Skeletal muscle satellite cell (primary cell): Measurements from ENCODE around the gene NLGN4X.

ENCODE experiments used
- H3K27me3 ChIP-seq: 2 replicates; pipeline ENCODE4 v1.7.0; 2013; ENCODE audit warnings: low read length; ENCODE audit not compliant: control insufficient read depth, insufficient read depth
- H3K36me3 ChIP-seq: 2 replicates; pipeline ENCODE4 v1.7.0; 2013; ENCODE audit warnings: mild to moderate bottlenecking, control low read depth, low read length; ENCODE audit not compliant: insufficient read depth
- H3K4me1 ChIP-seq: 2 replicates; pipeline ENCODE4 v1.7.0; 2013; ENCODE audit warnings: low read length; ENCODE audit not compliant: control insufficient read depth, insufficient read depth
- H3K4me2 ChIP-seq: 2 replicates; pipeline ENCODE4 v1.7.0; 2013; ENCODE audit warnings: mild to moderate bottlenecking, low read length
- H3K4me3 ChIP-seq: 2 replicates; pipeline ENCODE4 v1.7.0; 2013; ENCODE audit warnings: low read length
- H3K9ac ChIP-seq: 2 replicates; pipeline ENCODE4 v1.7.0; 2013; ENCODE audit warnings: mild to moderate bottlenecking, low read depth, low read length, moderate library complexity
- H3K9me3 ChIP-seq: replicated peaks from 2 replicates; pipeline ENCODE4 v1.7.0; 2013; ENCODE audit warnings: mild to moderate bottlenecking, control low read depth, low read length

Gene NLGN4X

GRCh38 chrX:6049132-6049531 is 179.5 kb downstream of the NLGN4X start:
- H3K4me2 ChIP-seq = no peak overlapping the region
- no peaks in the 10 kb centered on the region for H3K27me3 ChIP-seq
- no peaks in the 10 kb centered on the region for H3K9me3 ChIP-seq
- peaks cover 6% of the 10 kb centered on the region for H3K4me1 ChIP-seq
- H3K4me3 ChIP-seq = no peak overlapping the region
- no peak overlapping the region for H3K9ac ChIP-seq
- H3K36me3 ChIP-seq = no peaks in the 10 kb centered on the region

GRCh38 chrX:6041630-6042029 is 187.0 kb downstream of the NLGN4X start:
- no peaks in the 10 kb centered on the region for H3K9me3 ChIP-seq
- H3K4me3 ChIP-seq = no peak overlapping the region
- H3K27me3 ChIP-seq = no peaks in the 10 kb centered on the region
- no peaks in the 10 kb centered on the region for H3K4me1 ChIP-seq
- H3K4me2 ChIP-seq = no peak overlapping the region
- no peaks in the 10 kb centered on the region for H3K36me3 ChIP-seq
- H3K9ac ChIP-seq = no peak overlapping the region

DNA sequence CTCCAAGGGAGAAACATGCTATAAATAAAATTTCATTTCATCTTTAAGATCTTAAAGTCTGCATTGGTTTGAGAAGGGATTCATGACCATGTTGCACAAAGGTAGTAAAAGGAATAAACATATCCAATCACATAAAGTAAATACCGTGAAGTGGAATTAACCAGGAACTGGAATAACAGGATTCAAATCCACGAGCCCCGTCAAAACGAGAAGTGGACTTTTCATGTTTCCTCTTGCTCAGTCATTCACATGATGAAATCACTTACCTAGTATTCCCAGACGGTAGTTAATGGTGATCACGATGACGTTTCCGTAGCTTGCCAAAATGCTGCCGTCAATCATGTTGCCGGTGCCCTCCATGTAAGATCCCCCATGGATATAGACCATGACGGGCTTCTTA is 199.7 kb downstream of the NLGN4X start:
- H3K9me3 ChIP-seq = no peaks in the 10 kb centered on the region
- no peak overlapping the region for H3K9ac ChIP-seq
- peaks cover 1% of the 10 kb centered on the region for H3K4me1 ChIP-seq
- no peaks in the 10 kb centered on the region for H3K36me3 ChIP-seq
- H3K27me3 ChIP-seq = no peaks in the 10 kb centered on the region
- no peak overlapping the region for H3K4me3 ChIP-seq
- no peak overlapping the region for H3K4me2 ChIP-seq

- H3K27me3 ChIP-seq = no peaks in the 10 kb centered on the region
- no peak overlapping the region for H3K9ac ChIP-seq
- no peak overlapping the region for H3K4me2 ChIP-seq
- no peaks in the 10 kb centered on the region for H3K36me3 ChIP-seq
- H3K4me1 ChIP-seq = peaks cover 3% of the 10 kb centered on the region
- no peak overlapping the region for H3K4me3 ChIP-seq
- no peaks in the 10 kb centered on the region for H3K9me3 ChIP-seq
Measured at GRCh38 chrX:6026980-6027379, 201.7 kb downstream of the NLGN4X start.

DNA sequence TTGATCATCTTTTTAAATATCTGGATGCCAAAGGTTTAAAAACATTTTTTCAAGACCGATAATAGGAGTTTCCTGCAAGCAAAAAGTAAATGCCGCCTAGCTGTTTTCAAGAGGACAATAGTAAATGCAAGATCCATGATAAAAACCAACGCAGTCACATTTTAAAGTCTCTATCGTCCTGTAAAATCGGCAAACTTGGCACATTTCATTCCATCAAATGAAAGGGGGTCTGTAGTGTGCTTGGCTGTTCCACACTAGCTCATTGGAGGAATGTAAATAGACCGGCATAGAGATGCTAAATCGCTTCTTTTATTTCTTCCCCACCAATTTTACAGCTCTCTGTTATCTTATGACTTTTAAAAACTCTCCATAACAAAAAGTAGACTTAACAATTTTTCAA is 202.2 kb downstream of the NLGN4X start:
- Histone ChIP-seq H3K4me3 (no peak overlapping the region), H3K9me3 (no peaks in the 10 kb centered on the region), H3K9ac (no peak overlapping the region), H3K27me3 (no peaks in the 10 kb centered on the region), H3K4me2 (no peak overlapping the region), H3K36me3 (no peaks in the 10 kb centered on the region), H3K4me1 (peaks cover 3% of the 10 kb centered on the region)

- no peak overlapping the region for H3K9ac ChIP-seq
- H3K27me3 ChIP-seq = no peaks in the 10 kb centered on the region
Measured at GRCh38 chrX:6024204-6024603, 204.5 kb downstream of the NLGN4X start.

DNA sequence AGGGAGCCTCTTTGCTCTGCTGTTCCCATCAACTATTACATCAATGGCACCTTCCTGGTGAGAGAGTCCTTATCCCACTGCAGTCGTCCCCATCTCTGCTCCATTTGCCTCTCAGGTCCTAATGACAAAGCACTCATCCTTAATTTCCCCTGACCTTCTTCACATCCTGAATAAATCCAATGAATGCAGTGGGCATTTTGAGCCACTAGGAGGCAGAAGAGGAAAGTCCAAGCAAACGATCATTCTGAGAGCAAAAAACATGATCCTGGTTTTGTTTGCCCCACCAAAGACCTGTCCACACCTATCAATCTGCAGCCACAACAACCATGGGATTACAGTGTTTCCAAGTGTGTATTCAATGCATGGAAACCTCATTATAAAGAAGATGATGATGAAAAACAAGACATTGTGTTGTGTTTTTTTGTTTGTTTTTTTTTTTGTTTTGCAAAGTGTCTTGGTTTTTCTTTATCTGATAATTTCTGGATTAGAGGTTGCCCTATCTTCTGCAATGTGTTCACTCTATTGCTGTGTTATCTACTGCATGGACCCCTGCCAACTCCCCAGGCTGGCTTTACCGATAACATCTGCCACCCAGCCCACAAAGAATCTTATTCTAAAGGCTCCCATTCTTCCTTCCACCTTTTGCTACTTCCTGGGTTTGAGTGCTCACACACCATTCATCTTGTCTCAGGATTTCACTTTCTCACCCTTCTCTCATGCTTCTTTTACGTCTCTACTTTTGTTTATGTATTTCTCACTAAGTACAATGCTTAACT is 207.2 kb downstream of the NLGN4X start:
- Histone ChIP-seq H3K27me3 (no peaks in the 10 kb centered on the region), H3K4me2 (no peak overlapping the region), H3K9me3 (no peaks in the 10 kb centered on the region), H3K4me1 (peaks cover 3% of the 10 kb centered on the region), H3K4me3 (no peak overlapping the region), H3K36me3 (no peaks in the 10 kb centered on the region), H3K9ac (no peak overlapping the region)

More at GRCh38 chrX:6024204-6024603, 204.5 kb downstream of the NLGN4X start:
- Histone ChIP-seq H3K36me3 (no peaks in the 10 kb centered on the region), H3K9me3 (no peaks in the 10 kb centered on the region), H3K4me1 (peaks cover 3% of the 10 kb centered on the region), H3K4me2 (no peak overlapping the region), H3K4me3 (no peak overlapping the region)

DNA sequence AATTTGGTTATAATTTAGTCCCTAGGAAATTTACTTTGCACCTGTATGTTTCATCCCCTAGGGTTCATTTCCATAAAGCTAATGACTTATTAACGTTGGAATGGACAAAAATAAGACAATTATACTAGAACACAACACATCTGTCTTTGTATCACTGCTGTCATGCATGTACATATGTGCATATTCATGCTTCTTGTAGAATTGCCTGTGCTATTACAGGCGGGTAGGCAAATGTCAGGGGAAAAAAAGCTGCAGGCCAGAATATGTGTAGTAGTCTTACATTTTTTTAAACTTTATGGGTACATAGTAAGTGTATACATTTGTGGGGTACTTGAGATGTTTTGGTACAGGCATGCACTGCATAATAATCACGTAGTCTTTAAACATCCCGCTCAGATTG is 209.6 kb downstream of the NLGN4X start:
- Histone ChIP-seq H3K4me1 (peaks cover 2% of the 10 kb centered on the region), H3K9me3 (no peaks in the 10 kb centered on the region), H3K9ac (no peak overlapping the region), H3K4me2 (no peak overlapping the region), H3K36me3 (no peaks in the 10 kb centered on the region), H3K27me3 (no peaks in the 10 kb centered on the region), H3K4me3 (no peak overlapping the region)

DNA sequence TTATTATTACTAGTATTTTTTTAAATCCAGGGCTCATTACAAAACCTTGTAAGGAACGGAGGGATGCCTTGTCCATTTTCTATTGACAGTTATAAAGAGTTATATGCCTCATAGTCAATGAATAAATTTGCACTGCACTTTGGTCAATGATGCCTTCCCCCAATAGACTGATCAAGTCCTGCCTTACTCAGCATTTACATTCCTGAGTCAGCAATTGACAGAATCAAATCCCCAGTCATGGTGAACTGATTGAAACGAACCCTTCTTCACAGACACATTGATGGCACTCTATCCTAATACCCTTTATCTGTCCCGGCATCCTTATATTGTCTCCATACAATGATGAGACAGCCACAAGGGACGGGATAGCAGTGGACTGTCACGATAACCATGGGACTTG is 213.2 kb downstream of the NLGN4X start:
- no peak overlapping the region for H3K4me2 ChIP-seq
- no peak overlapping the region for H3K4me3 ChIP-seq
- no peaks in the 10 kb centered on the region for H3K9me3 ChIP-seq
- H3K36me3 ChIP-seq = no peaks in the 10 kb centered on the region
- H3K9ac ChIP-seq = no peak overlapping the region
- no peaks in the 10 kb centered on the region for H3K4me1 ChIP-seq
- no peaks in the 10 kb centered on the region for H3K27me3 ChIP-seq

DNA sequence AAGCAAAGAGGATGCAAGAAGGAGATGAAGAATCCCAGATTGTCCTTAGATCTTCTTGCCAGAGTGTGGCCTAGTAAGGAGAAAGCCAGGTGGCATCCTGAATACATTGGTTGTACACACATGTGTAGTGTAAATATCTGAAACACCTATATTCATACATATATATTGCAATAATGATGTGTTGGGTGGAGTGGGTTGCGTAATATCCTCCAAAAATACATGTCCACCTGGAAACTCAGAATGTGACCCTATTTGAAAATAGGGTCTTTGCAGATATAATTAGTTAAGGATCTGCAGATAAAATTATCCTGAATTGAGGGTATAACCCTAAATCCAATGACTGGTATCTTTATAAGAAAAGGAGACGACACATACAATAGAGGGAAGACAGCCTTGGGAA is 216.3 kb downstream of the NLGN4X start:
- Histone ChIP-seq H3K36me3 (no peaks in the 10 kb centered on the region), H3K27me3 (no peaks in the 10 kb centered on the region), H3K4me1 (no peaks in the 10 kb centered on the region), H3K9me3 (no peaks in the 10 kb centered on the region), H3K4me2 (no peak overlapping the region), H3K9ac (no peak overlapping the region), H3K4me3 (no peak overlapping the region)

- Histone ChIP-seq H3K4me1 (no peaks in the 10 kb centered on the region), H3K27me3 (no peaks in the 10 kb centered on the region), H3K9ac (no peak overlapping the region), H3K36me3 (no peaks in the 10 kb centered on the region), H3K9me3 (no peaks in the 10 kb centered on the region), H3K4me3 (no peak overlapping the region), H3K4me2 (no peak overlapping the region)
Measured at GRCh38 chrX:6005856-6006255, 222.8 kb downstream of the NLGN4X start.

- no peaks in the 10 kb centered on the region for H3K4me1 ChIP-seq
Measured at GRCh38 chrX:6004529-6004928, 224.1 kb downstream of the NLGN4X start.

More at GRCh38 chrX:6004529-6004928, 224.1 kb downstream of the NLGN4X start:
- Histone ChIP-seq H3K4me2 (no peak overlapping the region), H3K9ac (no peak overlapping the region), H3K4me3 (no peak overlapping the region), H3K36me3 (no peaks in the 10 kb centered on the region), H3K27me3 (no peaks in the 10 kb centered on the region), H3K9me3 (no peaks in the 10 kb centered on the region)
